ENCODE data around the gene DUSP7. TPM values are rescaled to one million over a fixed set of nuclear protein-coding genes. Genes with fewer than 3 reads are reported as not detected.
A peak's percentile ranks its signal among the peaks of the same experiment; 100 is the strongest.
"Not testable (repeated sequence)": the region's sequence is repeated elsewhere in the genome, so short reads cannot be mapped to it uniquely, and the experiment has no call there.

Gene DUSP7
- polyA plus RNA-seq, 3 donors: 16.6 to 20.7 (median 17.5) TPM

DNA sequence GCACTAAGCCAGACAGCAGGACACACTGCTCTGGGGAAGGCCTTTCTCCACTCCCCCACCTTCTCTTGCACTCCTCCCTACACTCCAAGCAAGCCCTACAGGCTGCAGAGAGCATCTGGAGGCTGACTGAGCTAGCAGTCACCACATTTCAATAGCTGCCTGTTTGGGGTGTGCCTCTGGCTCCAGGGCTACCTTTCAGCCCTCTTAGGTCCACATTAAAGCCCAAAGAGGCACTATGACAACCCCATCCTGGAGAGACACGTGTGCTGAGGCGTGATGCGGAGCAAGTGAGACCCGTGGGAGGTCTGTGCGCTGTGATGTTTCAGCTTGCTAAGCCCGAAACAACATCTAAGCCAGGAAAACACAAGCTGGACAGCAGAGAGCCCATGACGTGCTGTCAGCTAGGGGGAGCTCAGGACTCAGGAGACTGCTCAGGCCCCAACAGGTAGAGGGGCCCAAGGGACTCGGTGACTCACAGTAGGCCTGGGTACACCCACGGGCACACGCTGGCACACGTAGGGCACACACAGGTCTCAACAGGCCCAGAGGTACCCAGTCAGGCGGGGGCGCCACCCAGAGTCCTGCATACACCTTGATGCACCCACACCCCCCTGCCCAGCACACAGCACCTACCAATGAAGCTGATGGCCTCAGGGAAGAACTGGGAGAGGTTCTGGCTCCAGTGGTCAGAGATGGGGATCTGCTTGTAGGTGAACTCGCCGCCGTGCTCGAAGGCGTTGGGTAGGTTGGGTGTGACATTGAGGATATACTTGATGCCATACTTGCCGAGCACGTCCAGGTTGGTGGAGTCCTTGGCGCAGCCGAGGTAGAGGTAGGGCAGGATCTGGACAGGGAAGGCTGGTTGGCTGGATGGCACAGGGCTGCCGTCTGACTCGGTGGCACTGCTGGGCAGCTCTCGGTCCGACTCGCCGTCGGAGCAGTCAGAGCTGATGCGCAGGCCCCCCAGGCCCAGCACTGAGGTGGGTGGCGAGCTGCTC is 2.8 kb downstream of the DUSP7 start:
- no peak for DNase-seq

DNA sequence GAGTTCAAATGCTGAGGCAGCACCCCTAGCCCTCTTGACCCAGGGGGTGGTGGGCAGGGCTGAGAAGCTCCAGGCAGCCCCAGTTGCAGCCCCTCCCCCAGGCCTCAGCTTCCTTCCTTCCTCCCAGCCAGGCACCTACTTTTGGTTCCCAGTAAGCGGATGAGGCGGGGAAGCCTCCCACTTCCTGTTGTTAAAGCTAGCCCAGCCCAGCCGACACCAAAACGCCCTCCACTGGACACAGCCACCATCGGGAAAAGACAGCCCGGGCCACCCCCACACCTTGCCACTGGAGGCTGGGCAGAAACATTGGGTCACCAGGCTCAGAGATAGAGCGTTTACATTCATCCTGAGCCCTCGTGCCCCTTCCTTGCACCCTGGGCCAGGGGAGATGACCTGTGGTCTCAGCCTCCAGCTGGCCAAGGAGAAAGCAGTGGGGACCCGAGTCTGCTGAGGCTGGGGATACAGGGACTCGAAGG is 3.5 kb downstream of the DUSP7 start:
- DNase-seq: peak; percentile 67

DNA sequence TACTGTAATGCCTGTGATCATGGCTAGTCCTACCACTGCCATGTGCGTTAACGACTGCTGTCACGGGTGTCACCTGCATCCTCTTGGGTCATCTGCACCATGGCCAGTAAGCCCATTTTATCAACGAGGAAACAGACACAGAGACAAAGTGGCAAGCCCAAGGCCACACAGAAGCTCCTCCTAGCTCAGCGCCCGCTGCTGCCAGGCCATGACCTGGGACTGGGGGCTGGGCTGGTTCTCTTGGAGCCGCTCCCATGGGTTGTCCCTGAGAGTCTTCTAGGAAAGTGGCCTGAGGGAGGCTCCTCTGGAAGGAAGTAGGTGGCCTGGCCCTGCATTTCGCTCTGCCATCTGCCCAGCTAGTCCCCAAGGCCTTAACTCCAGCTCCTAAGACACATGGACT is 4.9 kb downstream of the DUSP7 start:
- no peak for DNase-seq

DNA sequence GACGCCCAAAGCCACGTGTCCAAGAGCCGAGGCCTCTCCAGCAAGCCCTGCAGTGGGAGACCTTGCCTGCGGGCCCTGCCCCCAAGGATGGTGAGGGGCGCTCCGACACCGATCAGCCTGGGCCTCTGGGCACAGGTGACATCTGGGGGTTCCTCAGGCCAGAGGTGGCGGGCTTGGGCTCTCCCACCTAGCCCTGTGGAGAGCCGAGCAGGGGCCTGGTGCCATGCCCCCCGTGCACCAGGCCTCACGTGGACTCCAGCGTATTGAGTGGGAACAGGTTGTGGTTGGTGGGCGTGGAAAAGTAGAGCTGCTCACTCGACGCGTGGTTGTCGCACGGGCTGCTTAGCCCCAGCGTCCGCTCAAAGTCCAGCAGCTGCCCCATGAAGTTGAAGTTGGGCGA is 5.8 kb downstream of the DUSP7 start:
- DNase-seq: no peak

- DNase-seq: no peak
Measured at GRCh38 chr3:52049503-52049902, 6.9 kb downstream of the DUSP7 start.

DNA sequence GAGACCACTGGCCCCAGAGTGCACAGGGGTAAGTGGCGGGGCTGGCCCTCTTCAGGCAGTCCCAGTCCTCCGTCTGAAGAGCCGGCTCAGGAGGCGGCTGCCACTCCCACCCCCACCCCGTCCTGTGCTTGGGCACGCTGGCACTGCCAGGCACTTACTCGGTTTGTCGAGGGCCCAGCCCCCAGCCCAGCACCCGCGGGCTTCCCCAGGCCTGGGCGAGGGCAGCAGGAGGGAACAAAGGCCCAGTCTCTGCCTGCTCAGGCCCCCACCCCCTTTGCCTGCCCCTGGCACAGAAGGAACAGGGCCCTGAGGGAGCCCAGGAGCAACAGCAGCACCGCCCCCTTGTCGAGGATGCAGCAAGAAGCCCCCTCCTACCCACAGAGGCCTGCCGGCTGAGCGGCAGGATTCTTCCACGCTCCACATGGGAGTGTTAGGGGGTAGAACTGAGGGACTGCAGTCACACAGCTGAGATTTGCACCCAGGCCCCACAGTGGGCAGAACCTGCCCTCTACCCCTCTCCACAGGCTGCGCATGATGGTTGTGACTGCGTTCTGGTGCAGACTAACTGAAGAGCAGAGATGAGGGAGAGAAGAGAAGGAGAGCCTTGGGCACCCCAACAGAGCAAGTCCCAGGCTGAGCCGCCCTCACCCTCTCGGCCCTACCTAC is 8.9 kb downstream of the DUSP7 start:
- DNase-seq: no peak

GRCh38 chr3:52046902-52047239 is 9.5 kb downstream of the DUSP7 start:
- no peak for DNase-seq

GRCh38 chr3:52046186-52046901 is 10.0 kb downstream of the DUSP7 start:
- DNase-seq: no peak

DNA sequence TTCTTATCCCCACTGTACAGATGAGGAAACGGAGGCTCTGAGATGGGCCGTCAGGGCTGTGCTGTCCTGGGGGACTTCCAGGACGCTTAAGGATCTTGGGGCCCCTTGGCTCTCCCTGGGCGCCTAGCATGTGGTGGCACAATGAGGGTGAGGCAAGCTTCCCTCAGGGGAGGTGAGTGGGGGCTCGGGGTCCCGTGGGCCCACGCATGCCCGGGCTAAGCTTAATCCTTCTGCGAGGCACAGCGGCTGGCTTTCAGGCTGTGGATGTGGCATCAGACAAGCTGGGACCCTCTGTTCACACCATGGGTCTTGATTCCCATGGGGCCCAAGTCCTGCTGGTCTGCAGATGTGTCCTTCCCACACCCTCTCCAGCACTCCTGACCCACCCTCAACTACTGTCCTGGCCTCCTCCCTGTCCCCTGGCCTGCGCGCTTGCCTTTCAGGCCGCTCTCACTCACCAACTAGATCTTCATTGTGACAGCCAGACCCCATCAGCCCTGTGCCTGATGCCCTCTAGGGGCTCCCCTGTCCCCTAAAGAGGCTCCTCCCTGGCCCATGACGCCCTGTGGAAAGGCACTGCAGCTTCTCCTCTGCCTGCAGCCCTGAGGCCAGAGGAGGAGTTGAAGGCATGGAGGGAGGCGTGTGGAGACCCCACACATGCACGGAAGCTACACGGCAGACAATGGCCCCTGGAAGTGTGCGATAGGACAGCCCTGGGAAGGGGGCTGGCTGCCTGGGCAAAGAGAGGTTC is 11.3 kb downstream of the DUSP7 start:
- no peak for DNase-seq

- no peak for DNase-seq
Measured at GRCh38 chr3:52043750-52044149, 12.6 kb downstream of the DUSP7 start.

DNA sequence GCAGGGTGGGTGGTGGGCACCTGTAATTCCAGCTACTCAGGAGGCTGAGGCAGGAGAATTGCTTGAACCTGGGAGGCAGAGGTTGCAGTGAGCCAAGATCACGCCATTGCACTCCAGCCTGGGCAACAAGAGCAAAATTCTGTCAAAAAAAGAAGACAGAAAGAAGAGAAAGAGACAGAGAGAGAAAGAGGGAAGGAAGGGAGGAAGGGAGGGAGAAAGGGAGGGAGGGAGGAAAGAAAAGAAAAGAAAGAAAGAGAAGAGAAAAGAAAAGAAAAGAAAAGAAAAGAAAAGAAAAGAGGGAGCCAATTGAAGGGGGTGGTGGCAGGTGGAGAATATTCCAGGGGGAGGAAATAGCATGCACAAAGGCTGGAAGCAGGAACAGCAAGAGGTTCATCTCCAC is 13.3 kb downstream of the DUSP7 start:
- DNase-seq: not testable (repeated sequence)

DNA sequence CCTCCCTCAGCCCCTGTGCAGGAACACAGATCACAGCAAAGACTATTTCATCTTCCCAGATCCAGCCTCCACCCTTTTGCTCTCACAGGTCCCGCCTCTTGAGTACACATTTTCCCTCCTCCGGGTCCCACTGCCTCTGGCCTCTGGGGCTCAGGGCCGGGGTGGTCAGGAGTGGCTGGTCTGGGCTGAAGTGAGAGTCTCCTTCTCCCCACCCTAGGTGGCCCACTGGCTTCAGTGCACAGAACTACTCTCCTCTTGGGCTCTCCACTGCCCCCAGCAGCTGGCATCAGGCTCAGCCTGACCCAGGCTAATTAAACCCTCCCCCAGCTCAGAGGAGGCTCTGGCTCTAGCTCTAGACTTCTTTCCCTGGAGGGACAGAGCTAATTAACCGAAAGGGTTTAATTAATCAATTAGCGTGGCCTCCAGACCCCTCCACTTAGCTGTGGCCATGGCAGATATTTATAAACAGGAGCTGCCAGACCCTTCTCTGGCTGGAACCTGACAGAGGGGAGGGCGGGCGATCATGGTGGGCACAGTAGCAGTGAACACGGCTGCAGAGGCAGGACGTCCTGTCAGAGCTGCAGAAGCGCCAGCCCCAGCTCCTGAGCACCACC is 15.1 kb downstream of the DUSP7 start:
- no peak for DNase-seq

DNA sequence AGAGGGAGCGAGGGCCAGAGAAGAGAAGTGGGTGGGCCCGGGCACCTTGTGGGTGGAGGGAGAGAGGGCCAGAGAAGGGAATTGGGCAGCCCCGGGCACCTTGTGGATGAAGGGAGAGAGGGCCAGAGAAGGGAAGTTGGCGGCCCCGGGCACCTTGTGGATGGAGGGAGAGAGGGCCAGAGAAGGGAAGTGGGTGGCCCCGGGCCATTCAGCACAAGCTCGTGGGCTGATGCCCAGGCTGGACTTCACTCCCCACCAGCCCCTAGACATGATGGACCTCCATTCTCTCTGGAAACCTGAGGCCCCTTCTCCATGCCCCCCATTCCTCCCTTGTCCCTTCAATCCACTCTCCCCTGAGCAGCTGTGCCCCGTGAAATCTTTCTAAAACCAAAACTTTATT is 15.8 kb downstream of the DUSP7 start:
- DNase-seq: no peak

GRCh38 chr3:52039846-52040245 is 16.5 kb downstream of the DUSP7 start:
- DNase-seq: no peak

DNA sequence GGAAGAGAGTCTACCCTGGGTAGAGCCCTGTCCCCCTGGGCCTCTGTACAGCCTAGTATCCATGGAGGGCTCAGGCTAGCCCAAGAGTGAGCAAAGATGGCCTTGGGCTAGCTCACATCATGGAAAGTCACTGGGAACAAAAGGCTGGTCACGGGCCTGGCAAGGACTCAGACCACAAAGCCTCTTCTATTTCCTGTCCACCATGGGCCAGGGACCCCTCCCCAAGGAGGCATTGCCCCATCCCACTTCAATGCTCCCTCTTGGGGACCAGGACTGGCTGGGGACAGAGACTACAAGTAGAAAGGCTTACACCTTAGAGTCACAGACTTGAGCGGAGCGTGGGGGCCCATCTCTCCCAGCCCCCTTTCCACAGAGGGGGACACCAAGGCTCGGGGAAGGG is 16.9 kb downstream of the DUSP7 start:
- DNase-seq: no peak

DNA sequence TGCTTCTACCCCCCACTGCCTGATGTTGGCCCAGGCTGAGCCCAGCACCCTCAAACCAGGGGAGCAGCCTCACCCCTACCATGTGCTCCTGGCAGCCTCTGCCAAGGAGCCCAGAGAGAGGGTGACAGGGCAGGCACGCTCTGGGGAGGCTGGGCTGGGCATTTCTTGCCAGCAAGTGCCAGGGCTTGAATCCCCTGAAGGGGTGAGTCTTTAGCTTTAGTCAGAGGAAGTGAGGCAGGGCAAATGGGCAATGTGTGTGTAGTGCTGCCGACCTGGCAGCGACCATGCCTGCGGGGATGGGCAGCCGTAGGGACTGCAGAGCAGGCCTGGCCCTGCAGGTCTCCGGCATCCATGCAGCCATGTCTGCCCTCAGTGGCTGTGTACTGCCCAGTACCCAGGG is 18.1 kb downstream of the DUSP7 start:
- DNase-seq: no peak

DNA sequence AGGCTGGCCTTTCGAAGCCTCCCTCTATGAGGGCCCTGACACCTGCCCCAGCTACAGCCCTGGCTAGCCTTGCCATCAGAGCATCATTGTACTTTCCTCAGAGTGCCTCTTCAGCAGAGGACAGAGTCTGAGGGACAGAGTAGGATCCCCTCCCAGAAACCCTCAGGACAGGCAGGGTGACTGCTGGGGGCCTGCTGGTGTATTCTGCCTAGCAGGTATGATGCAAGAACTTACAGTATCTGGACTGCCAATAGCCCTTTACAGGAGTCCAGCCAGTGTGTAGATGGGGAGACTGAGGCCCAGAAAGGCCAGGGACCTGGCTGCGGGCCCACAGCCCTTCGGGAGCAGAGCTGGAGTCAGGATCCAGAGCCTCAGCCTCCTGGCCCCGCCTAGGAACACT is 19.1 kb downstream of the DUSP7 start:
- DNase-seq: no peak

GRCh38 chr3:52036829-52037228 is 19.5 kb downstream of the DUSP7 start:
- DNase-seq: no peak

GRCh38 chr3:52036222-52036694 is 20.1 kb downstream of the DUSP7 start:
- DNase-seq: no peak

DNA sequence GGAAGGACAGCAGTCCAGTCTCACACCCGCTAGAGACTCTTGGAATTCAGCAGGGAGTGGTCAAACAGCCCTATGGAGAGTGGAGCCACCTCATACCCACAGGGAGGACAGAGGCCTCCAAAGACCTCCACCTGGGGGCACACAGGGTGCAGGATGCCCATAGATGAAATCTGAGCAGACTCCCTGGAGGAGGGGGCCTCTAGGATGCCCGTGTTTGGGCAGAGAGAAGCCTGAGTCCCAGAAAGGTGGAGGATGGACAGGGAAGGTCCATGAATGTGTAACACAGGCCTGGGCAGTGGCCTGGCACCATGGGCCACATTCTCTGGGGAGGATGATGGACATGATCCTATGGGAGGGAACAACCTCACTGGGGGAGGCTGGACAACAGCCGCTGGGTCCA is 21.7 kb downstream of the DUSP7 start:
- no peak for DNase-seq

GRCh38 chr3:52034212-52034611 is 22.2 kb downstream of the DUSP7 start:
- no peak for DNase-seq

Measured in renal pelvis (tissue), 4 donors.